PC-9 (cell line): ENCODE measurements around the gene MRPL28. TPM values are rescaled to one million over a fixed set of nuclear protein-coding genes. Genes with fewer than 3 reads are reported as not detected.

ENCODE experiments used
- BruUV-seq: library from RNA; stranded (reverse); fragments of 400-500 nt; replicated peaks from 2 replicates; lab custom pipeline; 2021; lab: Mats Ljungman, UMichigan
- CTCF ChIA-PET: fragments of 300-600 bp; sonication (Branson Sonifier 250); formaldehyde crosslinking; loops from one replicate; lab custom pipeline; 2022; ENCODE audit warnings: antibody characterized with exemption; lab: Charles Lee
- POLR2A ChIA-PET: fragments of 300-600 bp; sonication (Branson Sonifier 250); formaldehyde crosslinking; loops from one replicate; lab custom pipeline; 2022; ENCODE audit warnings: antibody characterized with exemption; ENCODE audit not compliant: unreplicated experiment; lab: Charles Lee
- DNase-seq, 2 experiments: peaks; one replicate each; pipeline versions ENCODE4 v3.0.0 to v3.0.0-alpha.2; 2015 to 2022; ENCODE audit warnings: mixed read lengths in 1 of 2
- H2AFZ ChIP-seq: fragments of 200-600 bp; sonication (generic); 2 replicates; pipeline ENCODE4 v1.8.1; 2017; ENCODE audit warnings: antibody characterized with exemption
- H3F3A ChIP-seq: fragments of 200-600 bp; sonication (generic); 2 replicates; pipeline ENCODE4 v1.8.1; 2017; ENCODE audit warnings: antibody characterized with exemption, mild to moderate bottlenecking, low read depth; ENCODE audit not compliant: insufficient read depth
- H3K27ac ChIP-seq: fragments of 200-600 bp; sonication (generic); 2 replicates; pipeline ENCODE4 v1.6.1; 2016; ENCODE audit warnings: mixed run types
- H3K27me3 ChIP-seq: fragments of 200-600 bp; sonication (generic); 2 replicates; pipeline ENCODE4 v1.6.1; 2016; ENCODE audit warnings: low read depth, mixed run types; ENCODE audit not compliant: insufficient read depth
- H3K36me3 ChIP-seq: fragments of 200-600 bp; sonication (generic); 2 replicates; pipeline ENCODE4 v1.6.1; 2016; ENCODE audit warnings: low read depth, mixed run types
- H3K4me1 ChIP-seq: fragments of 200-600 bp; sonication (generic); replicated peaks from 2 replicates; pipeline ENCODE4 v1.6.1; 2016; ENCODE audit warnings: mixed run types; ENCODE audit not compliant: insufficient read depth
- H3K4me2 ChIP-seq: fragments of 200-600 bp; sonication (generic); 2 replicates; pipeline ENCODE4 v1.6.1; 2017; ENCODE audit warnings: mixed run types
- H3K4me3 ChIP-seq: fragments of 200-600 bp; sonication (generic); 2 replicates; pipeline ENCODE4 v1.6.1; 2016; ENCODE audit warnings: mixed run types
- H3K79me2 ChIP-seq: fragments of 200-600 bp; sonication (generic); 2 replicates; pipeline ENCODE4 v1.6.1; 2017; ENCODE audit warnings: low read depth, mixed run types
- H3K9me2 ChIP-seq: fragments of 200-600 bp; sonication (generic); 2 replicates; pipeline ENCODE4 v1.8.1; 2017; ENCODE audit warnings: mild to moderate bottlenecking; ENCODE audit not compliant: insufficient read depth
- H3K9me3 ChIP-seq: fragments of 200-600 bp; sonication (generic); 2 replicates; pipeline ENCODE4 v1.8.1; 2016; ENCODE audit warnings: low read depth; ENCODE audit not compliant: insufficient read depth
- H4K20me1 ChIP-seq: fragments of 200-600 bp; sonication (generic); 2 replicates; pipeline ENCODE4 v1.8.1; 2017; ENCODE audit not compliant: insufficient read depth
- EZH2 ChIP-seq: fragments of 200-600 bp; sonication (generic); IDR thresholded peaks from 2 replicates; pipeline ENCODE4 v1.8.0; 2017; ENCODE audit warnings: antibody characterized with exemption, low read depth
- intact Hi-C: fragments of 100-400 bp; cut with micrococcal nuclease; formaldehyde crosslinking; loops from one replicate; pipeline ENCODE4 v1.10.0; 2022; ENCODE audit not compliant: unreplicated experiment
- total RNA-seq: library from RNA; stranded (reverse); gene quantifications from 2 replicates; pipeline ENCODE4 v1.2.3, GENCODE V29; 2021
- TF ChIP-seq, protein P1 (sequence below): fragments of 200-600 bp; sonication (generic); conservative IDR thresholded peaks from 2 replicates; pipeline ENCODE4 v1.6.1; 2017; ENCODE audit warnings: mixed run types, antibody characterized with exemption, mild to moderate bottlenecking, moderate library complexity

Gene MRPL28
- total RNA-seq, 1 experiment from 2014 or later: 150 TPM

DNA sequence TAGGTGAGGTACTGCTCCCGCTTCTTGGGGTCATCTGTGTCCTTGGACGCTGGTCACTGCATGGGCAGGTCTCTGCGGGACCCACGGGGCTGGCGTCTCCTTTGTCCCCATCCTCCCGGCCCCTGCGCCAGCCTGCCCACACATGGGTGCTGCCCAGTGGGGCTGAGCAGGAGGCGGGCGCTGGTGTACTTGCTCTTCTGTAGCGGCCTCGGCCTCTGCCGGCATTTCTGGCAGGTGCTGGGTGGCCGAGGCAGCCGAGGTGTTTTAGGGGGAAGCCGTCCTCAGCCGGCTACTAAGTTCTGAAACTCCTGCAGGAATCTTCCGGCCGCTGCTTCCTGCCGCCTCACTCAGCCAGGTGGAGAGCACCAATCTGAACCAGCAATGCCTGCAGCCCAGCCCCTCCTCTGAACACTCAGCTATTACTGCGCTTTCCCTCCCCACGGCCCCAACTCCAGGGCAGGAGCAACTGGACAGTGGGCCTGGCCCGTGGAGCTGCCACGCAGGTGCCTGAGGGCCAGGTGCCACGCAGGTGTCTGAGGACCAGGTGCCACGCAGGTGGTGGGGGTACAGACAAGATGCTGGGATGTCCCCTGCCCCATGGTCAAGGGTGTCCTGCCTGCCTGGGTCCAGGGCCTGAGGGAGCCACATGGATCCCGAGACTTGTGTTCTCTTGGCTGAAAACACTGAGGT is 41.4 kb upstream of the MRPL28 start:
- Histone ChIP-seq H3K4me1 (no peaks in the 10 kb centered on the region), H4K20me1 (no peaks in the 10 kb centered on the region), H3K4me2 (no peak overlapping the region), H3K27ac (no peak overlapping the region), H3K4me3 (no peak overlapping the region), H3K9me2 (no peaks in the 10 kb centered on the region), H3K79me2 (no peaks in the 10 kb centered on the region), H3K27me3 (no peaks in the 10 kb centered on the region), H3F3A (no peaks in the 10 kb centered on the region; the same call in 1 of the 2 replicates), H2AFZ (no peak overlapping the region), H3K36me3 (no peaks in the 10 kb centered on the region; the same call in 1 of the 2 replicates), H3K9me3 (no peaks in the 10 kb centered on the region)
- ChIA-PET POLR2A (no interaction called here), CTCF (no interaction called here)
- no peak for TF ChIP-seq EZH2
- TF ChIP-seq, protein P1, sequence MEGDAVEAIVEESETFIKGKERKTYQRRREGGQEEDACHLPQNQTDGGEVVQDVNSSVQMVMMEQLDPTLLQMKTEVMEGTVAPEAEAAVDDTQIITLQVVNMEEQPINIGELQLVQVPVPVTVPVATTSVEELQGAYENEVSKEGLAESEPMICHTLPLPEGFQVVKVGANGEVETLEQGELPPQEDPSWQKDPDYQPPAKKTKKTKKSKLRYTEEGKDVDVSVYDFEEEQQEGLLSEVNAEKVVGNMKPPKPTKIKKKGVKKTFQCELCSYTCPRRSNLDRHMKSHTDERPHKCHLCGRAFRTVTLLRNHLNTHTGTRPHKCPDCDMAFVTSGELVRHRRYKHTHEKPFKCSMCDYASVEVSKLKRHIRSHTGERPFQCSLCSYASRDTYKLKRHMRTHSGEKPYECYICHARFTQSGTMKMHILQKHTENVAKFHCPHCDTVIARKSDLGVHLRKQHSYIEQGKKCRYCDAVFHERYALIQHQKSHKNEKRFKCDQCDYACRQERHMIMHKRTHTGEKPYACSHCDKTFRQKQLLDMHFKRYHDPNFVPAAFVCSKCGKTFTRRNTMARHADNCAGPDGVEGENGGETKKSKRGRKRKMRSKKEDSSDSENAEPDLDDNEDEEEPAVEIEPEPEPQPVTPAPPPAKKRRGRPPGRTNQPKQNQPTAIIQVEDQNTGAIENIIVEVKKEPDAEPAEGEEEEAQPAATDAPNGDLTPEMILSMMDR: no peak
- BruUV-seq: TSS peak; percentile 27
- intact Hi-C loops: no loop called here
- DNase-seq: no peak

DNA sequence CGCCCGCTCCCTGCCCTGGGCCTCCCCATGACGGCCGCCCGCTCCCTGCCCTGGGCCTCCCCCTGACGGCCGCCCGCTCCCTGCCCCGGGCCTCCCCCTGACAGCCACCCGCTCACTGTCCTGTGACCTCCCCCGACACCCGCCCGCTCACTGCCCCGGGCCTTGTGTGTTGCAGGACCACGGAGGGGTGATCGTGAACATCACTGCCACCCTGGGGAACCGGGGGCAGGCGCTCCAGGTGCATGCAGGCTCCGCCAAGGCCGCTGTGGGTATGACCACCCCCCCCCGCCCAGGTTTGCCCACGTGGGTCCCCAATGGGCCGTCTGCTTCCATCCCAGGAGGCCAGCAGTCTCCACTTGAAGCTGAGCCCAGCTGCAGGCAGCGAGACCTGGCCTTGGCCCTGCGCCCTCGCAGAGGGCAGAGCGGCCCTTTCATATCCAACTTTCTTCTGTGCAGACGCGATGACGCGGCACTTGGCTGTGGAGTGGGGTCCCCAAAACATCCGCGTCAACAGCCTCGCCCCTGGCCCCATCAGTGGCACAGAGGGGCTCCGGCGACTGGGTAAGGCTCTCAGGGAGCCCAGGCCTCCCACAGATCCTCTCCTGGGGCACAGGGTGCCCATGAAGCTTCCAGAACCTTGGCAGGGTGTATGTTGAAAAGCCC is 40.3 kb upstream of the MRPL28 start:
- H2AFZ ChIP-seq: no peak overlapping the region
- H3K9me2 ChIP-seq: no peaks in the 10 kb centered on the region
- no peaks in the 10 kb centered on the region for H4K20me1 ChIP-seq
- H3K27me3 ChIP-seq: no peaks in the 10 kb centered on the region
- TF ChIP-seq EZH2: no peak
- TF ChIP-seq, protein P1: no peak
- H3K4me1 ChIP-seq: no peaks in the 10 kb centered on the region
- BruUV-seq: no TSS peak
- H3K4me3 ChIP-seq: no peak overlapping the region
- no peaks in the 10 kb centered on the region for H3K79me2 ChIP-seq
- no peaks in the 10 kb centered on the region for H3K9me3 ChIP-seq
- no peaks in the 10 kb centered on the region for H3F3A ChIP-seq
- ChIA-PET POLR2A (no interaction called here), CTCF (interaction anchor here (0.6 kb wide), 1 partner anchor 110 kb away, joined by 3 read pairs; no protein-coding TSS in a partner anchor)
- DNase-seq: no peak
- H3K36me3 ChIP-seq: no peaks in the 10 kb centered on the region; the same call in 1 of the 2 replicates
- intact Hi-C loops: no loop called here
- H3K27ac ChIP-seq: no peak overlapping the region
- no peak overlapping the region for H3K4me2 ChIP-seq

DNA sequence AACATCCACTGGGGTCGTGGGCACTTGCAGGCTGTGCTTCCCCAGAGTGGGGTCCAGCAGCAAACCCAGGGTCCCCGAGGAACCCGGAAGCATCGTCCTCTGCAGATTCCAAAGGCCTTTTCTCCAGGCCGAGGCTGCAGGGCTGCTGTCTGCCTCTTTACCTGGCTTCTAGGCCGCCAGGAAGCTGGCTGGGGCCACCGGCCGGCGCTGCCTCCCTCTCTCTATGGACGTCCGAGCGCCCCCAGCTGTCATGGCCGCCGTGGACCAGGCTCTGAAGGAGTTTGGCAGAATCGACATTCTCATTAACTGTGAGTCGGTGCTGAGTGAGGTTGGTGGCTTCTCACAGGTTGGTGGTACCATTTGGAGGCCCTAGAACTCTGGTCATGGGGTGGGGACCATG is 36.9 kb upstream of the MRPL28 start:
- Histone ChIP-seq H3K4me2 (no peak overlapping the region), H3K27ac (no peak overlapping the region), H3K36me3 (no peaks in the 10 kb centered on the region; the same call in 1 of the 2 replicates), H3K9me2 (no peaks in the 10 kb centered on the region), H3K9me3 (no peaks in the 10 kb centered on the region), H3K27me3 (no peaks in the 10 kb centered on the region), H4K20me1 (no peaks in the 10 kb centered on the region), H2AFZ (no peak overlapping the region), H3F3A (peaks cover 15% of the 10 kb centered on the region; the same call in 1 of the 2 replicates), H3K4me3 (no peak overlapping the region), H3K79me2 (peaks cover 7% of the 10 kb centered on the region; the same call in 1 of the 2 replicates), H3K4me1 (peaks cover 4% of the 10 kb centered on the region; the same call in 1 of the 2 replicates)
- ChIA-PET POLR2A (interaction anchor here (0.6 kb wide), 1 partner anchor 9 kb away, joined by 3 read pairs; no protein-coding TSS in a partner anchor), CTCF (no interaction called here)
- intact Hi-C loops: no loop called here
- no peak for DNase-seq
- TF ChIP-seq EZH2: no peak
- TF ChIP-seq, protein P1: no peak
- no TSS peak for BruUV-seq
